ENCODE measurements around the gene CPM.

DNA sequence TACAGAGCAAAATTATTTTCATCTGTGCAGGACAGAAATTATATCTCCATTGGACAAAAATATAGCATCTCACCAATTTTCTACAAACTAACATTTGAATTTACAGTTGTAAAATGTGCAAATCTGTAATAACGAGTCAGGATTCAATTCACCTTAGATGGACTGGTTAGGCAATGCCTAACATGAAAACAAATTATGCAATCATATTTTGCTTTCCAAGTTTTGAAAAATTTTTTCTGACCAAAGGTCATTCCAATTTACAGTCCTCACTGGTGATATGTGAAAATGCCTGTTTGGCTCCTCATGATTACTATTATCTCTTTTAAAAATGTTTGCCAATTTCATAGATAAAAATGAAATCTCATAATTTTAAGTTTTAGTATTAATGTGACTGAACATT is 6.5 kb upstream of the CPM start:
- TF ChIP-seq, protein P1, sequence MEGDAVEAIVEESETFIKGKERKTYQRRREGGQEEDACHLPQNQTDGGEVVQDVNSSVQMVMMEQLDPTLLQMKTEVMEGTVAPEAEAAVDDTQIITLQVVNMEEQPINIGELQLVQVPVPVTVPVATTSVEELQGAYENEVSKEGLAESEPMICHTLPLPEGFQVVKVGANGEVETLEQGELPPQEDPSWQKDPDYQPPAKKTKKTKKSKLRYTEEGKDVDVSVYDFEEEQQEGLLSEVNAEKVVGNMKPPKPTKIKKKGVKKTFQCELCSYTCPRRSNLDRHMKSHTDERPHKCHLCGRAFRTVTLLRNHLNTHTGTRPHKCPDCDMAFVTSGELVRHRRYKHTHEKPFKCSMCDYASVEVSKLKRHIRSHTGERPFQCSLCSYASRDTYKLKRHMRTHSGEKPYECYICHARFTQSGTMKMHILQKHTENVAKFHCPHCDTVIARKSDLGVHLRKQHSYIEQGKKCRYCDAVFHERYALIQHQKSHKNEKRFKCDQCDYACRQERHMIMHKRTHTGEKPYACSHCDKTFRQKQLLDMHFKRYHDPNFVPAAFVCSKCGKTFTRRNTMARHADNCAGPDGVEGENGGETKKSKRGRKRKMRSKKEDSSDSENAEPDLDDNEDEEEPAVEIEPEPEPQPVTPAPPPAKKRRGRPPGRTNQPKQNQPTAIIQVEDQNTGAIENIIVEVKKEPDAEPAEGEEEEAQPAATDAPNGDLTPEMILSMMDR (IDR thresholded peaks at IDR 0.05) = no peak
- no peak for TF ChIP-seq ZFX (IDR thresholded peaks at IDR 0.05; ENCODE audit: borderline replicate concordance)

All from 22Rv1 (cell line).